Panc1 (cell line): ENCODE measurements around the gene FBP1. TPM values are rescaled to one million over a fixed set of nuclear protein-coding genes. Genes with fewer than 3 reads are reported as not detected.

ENCODE experiments used
- ATAC-seq: fragments of 200-7000 bp; cut with Tn5 transposase; 2 replicates; pipeline ENCODE4 v1.9.1; 2020; ENCODE audit warnings: mild to moderate bottlenecking, moderate library complexity
- BruUV-seq: library from RNA; stranded (reverse); fragments of 400-500 nt; replicated peaks from 2 replicates; lab custom pipeline; 2021; lab: Mats Ljungman, UMichigan
- CTCF ChIA-PET: fragments of 300-600 bp; sonication (Branson Sonifier 250); formaldehyde crosslinking; loops from one replicate; lab custom pipeline; 2022; ENCODE audit warnings: antibody characterized with exemption; lab: Charles Lee
- POLR2A ChIA-PET: fragments of 300-600 bp; sonication (Branson Sonifier 250); formaldehyde crosslinking; loops from one replicate; lab custom pipeline; 2022; ENCODE audit warnings: antibody characterized with exemption; lab: Charles Lee
- DNase-seq: peaks from one replicate; pipeline ENCODE4 v3.0.0-alpha.2; 2010; ENCODE audit warnings: low read depth, low spot score
- H3K27ac ChIP-seq: 2 replicates; pipeline ENCODE4 v1.5.1; 2011; ENCODE audit warnings: mild to moderate bottlenecking, low read length, inconsistent platforms
- H3K27me3 ChIP-seq: fragments of 200-500 bp; sonication (Bioruptor generic); 2 replicates; pipeline ENCODE4 v1.6.0; 2014; ENCODE audit warnings: low read length, inconsistent platforms; ENCODE audit not compliant: control insufficient read depth, insufficient read depth
- H3K36me3 ChIP-seq: fragments of 200-500 bp; sonication (Bioruptor generic); 2 replicates; pipeline ENCODE4 v1.5.1; 2014; ENCODE audit warnings: inconsistent platforms, mild to moderate bottlenecking, low read length, moderate library complexity; ENCODE audit not compliant: control insufficient read depth, insufficient read depth
- H3K4me1 ChIP-seq: 2 replicates; pipeline ENCODE4 v1.5.1; 2011; ENCODE audit warnings: inconsistent platforms, mild to moderate bottlenecking, low read length, moderate library complexity; ENCODE audit not compliant: control insufficient read depth, insufficient read depth
- H3K4me3 ChIP-seq, 2 experiments: 2 replicates each; pipeline ENCODE4 v1.5.1; 2011 to 2012; ENCODE audit warnings: low read depth in 2 of 2, low read length in 2 of 2, mild to moderate bottlenecking in 2 of 2, inconsistent platforms in 1 of 2, moderate library complexity in 1 of 2
- H3K9me3 ChIP-seq: fragments of 200-500 bp; sonication (Bioruptor generic); 2 replicates; pipeline ENCODE4 v1.5.1; 2014; ENCODE audit warnings: low read depth, mild to moderate bottlenecking, inconsistent platforms, low read length, moderate library complexity; ENCODE audit not compliant: control insufficient read depth, insufficient read depth
- CTCF ChIP-seq: fragments of 450-650 bp; IDR thresholded peaks from 2 replicates; pipeline ENCODE4 v1.5.1; 2017; ENCODE audit warnings: mild to moderate bottlenecking
- POLR2AphosphoS5 ChIP-seq: IDR thresholded peaks from 2 replicates; pipeline ENCODE4 v1.6.1; 2012; ENCODE audit warnings: mild to moderate bottlenecking, low read depth, low read length, moderate library complexity
- REST ChIP-seq, 2 experiments: IDR thresholded peaks; 2 replicates each; pipeline ENCODE4 v1.6.1; 2011 to 2012; ENCODE audit warnings: low read depth in 2 of 2, control low read depth in 1 of 2, low read length in 1 of 2, mild to moderate bottlenecking in 1 of 2, moderate library complexity in 1 of 2; ENCODE audit not compliant: insufficient read depth in 1 of 2
- SIN3A ChIP-seq: IDR thresholded peaks from 2 replicates; pipeline ENCODE4 v1.6.1; 2012; ENCODE audit warnings: low read depth, mild to moderate bottlenecking, low read length, moderate library complexity, borderline replicate concordance; ENCODE audit not compliant: insufficient read depth
- TCF7L2 ChIP-seq: IDR thresholded peaks from 2 replicates; pipeline ENCODE4 v1.6.1; 2011; ENCODE audit warnings: mild to moderate bottlenecking, low read depth, low read length, inconsistent platforms
- in situ Hi-C: cut with HindIII; loops from 2 replicates; pipeline ENCODE4 v1.10.0; 2016; ENCODE audit warnings: low sequenced_read_pairs, low pct_unique_long_range_greater_than_20kb
- intact Hi-C: fragments of 100-400 bp; cut with micrococcal nuclease; formaldehyde crosslinking; loops from one replicate; pipeline ENCODE4 v1.10.0; 2022; ENCODE audit not compliant: unreplicated experiment
- total RNA-seq: library from RNA; stranded (reverse); gene quantifications from one replicate; pipeline ENCODE4 v1.2.1, GENCODE V29; 2021; ENCODE audit not compliant: unreplicated experiment

The FBP1 gene
- total RNA-seq, 1 experiment from 2014 or later: 0.36 TPM

GRCh38 chr9:94676446-94677131, 37.3 kb upstream of the FBP1 start:
- no peaks in the 10 kb centered on the region for H3K9me3 ChIP-seq
- ATAC-seq (no peak), DNase-seq (no peak)
- ChIA-PET POLR2A (no interaction called here), CTCF (no interaction called here)
- H3K4me1 ChIP-seq: 0 out of 2 replicates have a peak, but pooled peaks cover 2% of the 10 kb centered on the region
- intact Hi-C loops (no loop called here), in situ Hi-C loops (no loop called here)
- TF ChIP-seq SIN3A (no peak), REST (IDR thresholded peaks at IDR 0.05; ENCODE audit: insufficient read depth in 1 of 2, low read depth in 2 of 2, low read length in 1 of 2) (no peak), POLR2AphosphoS5 (no peak), TCF7L2 (no peak), CTCF (no peak)
- no peak overlapping the region for H3K27ac ChIP-seq
- H3K36me3 ChIP-seq: no peaks in the 10 kb centered on the region
- H3K27me3 ChIP-seq: no peaks in the 10 kb centered on the region
- H3K4me3 ChIP-seq: no peak overlapping the region
- no TSS peak for BruUV-seq

- intact Hi-C loops (no loop called here), in situ Hi-C loops (no loop called here)
- Histone ChIP-seq H3K9me3 (no peaks in the 10 kb centered on the region), H3K4me3 (no peak overlapping the region), H3K4me1 (no peaks in the 10 kb centered on the region), H3K27ac (no peak overlapping the region), H3K27me3 (no peaks in the 10 kb centered on the region), H3K36me3 (no peaks in the 10 kb centered on the region)
- no TSS peak for BruUV-seq
- DNase-seq: no peak
- TF ChIP-seq POLR2AphosphoS5 (no peak), SIN3A (no peak), REST (IDR thresholded peaks at IDR 0.05; ENCODE audit: insufficient read depth in 1 of 2, low read depth in 2 of 2, low read length in 1 of 2) (no peak), TCF7L2 (no peak), CTCF (no peak)
- ATAC-seq: no peak
- POLR2A ChIA-PET: no interaction called here
- CTCF ChIA-PET: no interaction called here
Observed at GRCh38 chr9:94675008-94675881, 35.9 kb upstream of the FBP1 start.
